ENCODE results near the gene TMEM260.
"Not testable (repeated sequence)": the region's sequence is repeated elsewhere in the genome, so short reads cannot be mapped to it uniquely, and the experiment has no call there.

The TMEM260 gene

GRCh38 chr14:56592746-56593544 is 13.3 kb downstream of the TMEM260 start:
- TF ChIP-seq CTCF (conservative IDR thresholded peaks at IDR 0.05; ENCODE audit: low read depth, low read length), result no peak
- DNase-seq (ENCODE audit: low read depth), result no peak
- no peak overlapping the region for H3K4me3 ChIP-seq (ENCODE audit: low read length)

- no peak for DNase-seq (ENCODE audit: low read depth)
- H3K4me3 ChIP-seq (ENCODE audit: low read length), result no peak overlapping the region
Measured at GRCh38 chr14:56594428-56594827, 14.8 kb downstream of the TMEM260 start.

GRCh38 chr14:56598519-56598918 is 18.9 kb downstream of the TMEM260 start:
- DNase-seq (ENCODE audit: low read depth), result no peak
- no peak overlapping the region for H3K4me3 ChIP-seq (ENCODE audit: low read length)
- no peak for TF ChIP-seq CTCF (conservative IDR thresholded peaks at IDR 0.05; ENCODE audit: low read depth, low read length)

More at GRCh38 chr14:56594428-56594827, 14.8 kb downstream of the TMEM260 start:
- no peak for TF ChIP-seq CTCF (conservative IDR thresholded peaks at IDR 0.05; ENCODE audit: low read depth, low read length)

GRCh38 chr14:56603648-56604047 is 24.1 kb downstream of the TMEM260 start:
- TF ChIP-seq CTCF (conservative IDR thresholded peaks at IDR 0.05; ENCODE audit: low read depth, low read length), result no peak
- no peak overlapping the region for H3K4me3 ChIP-seq (ENCODE audit: low read length)
- no peak for DNase-seq (ENCODE audit: low read depth)

DNA sequence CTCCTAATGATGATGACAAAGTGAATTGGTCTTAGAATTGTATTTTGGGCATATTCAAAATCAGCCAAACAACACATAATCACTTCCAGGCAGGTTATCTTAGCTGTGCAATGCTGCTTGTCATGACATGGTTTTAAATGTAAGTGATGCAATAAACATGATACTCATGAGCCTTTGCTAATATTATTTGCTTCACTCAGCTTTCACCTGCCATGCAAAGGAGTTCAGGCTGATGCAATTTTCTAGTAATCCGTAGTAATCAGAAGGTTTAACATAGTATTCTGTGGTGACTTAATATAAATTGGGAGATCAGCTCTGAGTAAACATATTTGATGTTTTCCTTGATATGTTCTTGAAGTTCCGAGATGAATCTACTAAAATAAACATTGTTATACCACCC is 29.1 kb downstream of the TMEM260 start:
- no peak for TF ChIP-seq CTCF (conservative IDR thresholded peaks at IDR 0.05; ENCODE audit: low read depth, low read length)
- H3K4me3 ChIP-seq (ENCODE audit: low read length), result no peak overlapping the region
- no peak for DNase-seq (ENCODE audit: low read depth)

DNA sequence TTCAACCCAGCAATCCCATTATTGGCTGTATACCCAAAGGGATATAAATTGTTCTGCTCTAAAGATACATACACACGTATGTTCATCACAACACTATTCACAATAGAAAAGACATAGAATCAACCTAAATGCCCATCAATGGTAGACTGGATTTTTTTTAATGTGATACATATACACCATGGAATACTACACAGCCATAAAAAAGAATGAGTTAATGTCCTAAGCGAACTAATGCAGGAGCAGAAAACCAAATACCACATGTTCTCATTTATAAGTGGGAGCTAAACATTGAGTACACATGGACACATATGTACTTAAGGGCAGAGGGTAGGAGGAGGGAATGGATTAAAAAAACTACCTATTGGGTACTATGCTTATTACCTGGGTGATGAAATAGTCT is 32.1 kb downstream of the TMEM260 start:
- not testable (repeated sequence) for H3K4me3 ChIP-seq (ENCODE audit: low read length); DNase-seq (ENCODE audit: low read depth)

DNA sequence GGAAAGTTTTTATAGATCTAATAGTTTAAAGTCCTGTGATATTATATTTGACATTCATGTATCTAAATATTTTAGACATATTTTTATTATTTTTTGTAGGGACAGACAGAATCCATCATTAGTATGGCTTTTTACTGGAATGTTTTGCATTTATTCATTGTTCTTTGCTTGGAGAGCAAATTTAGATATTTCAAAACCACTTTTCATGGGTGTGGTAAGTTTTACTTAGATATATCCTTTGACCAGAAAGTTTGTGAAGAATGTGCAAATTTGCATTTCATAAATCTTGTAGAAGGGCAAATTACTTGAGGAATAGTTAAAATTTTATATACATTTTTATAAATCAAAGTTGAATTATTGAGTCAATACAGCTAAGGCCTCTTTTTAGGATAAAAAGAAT is 37.5 kb downstream of the TMEM260 start:
- H3K4me3 ChIP-seq (ENCODE audit: low read length), result no peak overlapping the region
- no peak for TF ChIP-seq CTCF (conservative IDR thresholded peaks at IDR 0.05; ENCODE audit: low read depth, low read length)
- DNase-seq (ENCODE audit: low read depth), result no peak
